Neuron (in vitro differentiated cells): ENCODE data around the gene DNHD1.

Experiments
- H2AFZ ChIP-seq: one replicate; pipeline ENCODE4 v1.6.1; 2013; ENCODE audit warnings: low read depth, mild to moderate bottlenecking, inconsistent platforms, low read length, moderate library complexity
- H3K27me3 ChIP-seq: one replicate; pipeline ENCODE4 v1.6.1; 2013; ENCODE audit warnings: low read length; ENCODE audit not compliant: insufficient read depth
- H3K36me3 ChIP-seq: one replicate; pipeline ENCODE4 v1.6.1; 2013; ENCODE audit warnings: low read length; ENCODE audit not compliant: insufficient read depth
- H3K4me1 ChIP-seq: one replicate; pipeline ENCODE4 v1.6.1; 2013; ENCODE audit warnings: low read length; ENCODE audit not compliant: insufficient read depth
- H3K4me3 ChIP-seq: 2 replicates; pipeline ENCODE4 v1.5.1; 2013; ENCODE audit warnings: mild to moderate bottlenecking, low read length, moderate library complexity
- H3K9me3 ChIP-seq: one replicate; pipeline ENCODE4 v1.6.1; 2013; ENCODE audit warnings: low read length

Gene DNHD1, protein sequence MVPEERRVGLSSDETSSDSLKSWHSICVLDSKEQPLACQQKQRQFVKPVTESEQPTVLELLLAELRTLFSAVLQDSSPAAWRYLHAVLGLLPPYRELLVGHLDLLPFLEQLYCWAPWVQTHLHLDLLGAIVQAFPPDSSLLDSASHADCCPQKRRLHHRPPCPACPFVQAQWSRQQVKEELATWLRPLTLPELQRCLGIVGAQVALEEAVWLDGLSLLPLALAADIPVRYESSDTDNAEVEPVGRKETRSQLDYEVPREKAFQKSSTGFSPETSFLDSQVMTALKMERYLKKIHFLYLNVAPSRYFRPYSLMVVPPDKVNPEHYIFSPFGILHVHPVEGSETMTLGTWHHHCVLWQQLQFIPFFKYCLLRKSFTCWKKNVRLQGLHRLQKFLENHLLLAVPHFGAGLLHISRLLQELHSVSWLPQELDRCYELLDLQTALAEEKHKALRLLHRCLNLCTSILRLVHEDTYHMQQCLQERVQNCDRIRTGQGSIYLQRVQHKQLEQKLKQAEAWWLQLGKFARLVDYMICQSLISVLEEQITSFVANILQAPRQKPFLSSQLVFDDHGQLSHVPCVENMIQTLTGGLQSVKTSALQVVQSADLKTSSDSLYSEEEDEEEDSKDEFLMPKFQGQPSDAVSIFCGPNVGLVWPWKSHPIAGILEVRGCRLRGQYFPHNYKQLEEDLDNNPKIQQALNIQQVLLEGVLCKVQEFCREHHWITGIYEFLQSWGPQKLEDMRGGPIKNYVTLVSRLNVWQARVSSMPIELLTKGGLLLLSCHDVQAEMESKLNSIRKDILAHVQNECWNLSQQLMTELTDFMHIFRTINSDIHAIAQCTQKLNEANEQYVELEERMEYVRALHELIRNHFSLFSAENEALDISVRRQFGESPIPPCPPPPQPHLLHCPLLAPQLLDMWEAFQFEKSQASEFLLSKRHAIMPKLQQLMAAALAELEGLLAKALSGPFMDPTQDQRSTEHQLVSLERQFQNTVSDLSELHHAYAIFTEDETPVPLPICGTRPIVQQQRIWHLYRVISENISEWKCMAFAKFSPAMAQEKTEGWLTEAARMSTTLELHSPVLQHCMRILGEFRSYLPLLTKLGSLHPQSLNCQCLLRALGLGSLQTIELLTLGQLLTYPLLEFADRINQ (N-terminal part only)

GRCh38 chr11:6497069-6497839 is at the start of gene DNHD1:
TSS of gene DNHD1 (plus strand) at chr11:6497280. CDS start at chr11:6498216, 936 bp downstream.
- Histone ChIP-seq H3K4me3 (no peak within 1 kb of the TSS), H2AFZ (no peak within 1 kb of the TSS), H3K36me3 (peaks cover 27% of the 10 kb centered on the region), H3K9me3 (no peaks in the 10 kb centered on the region), H3K4me1 (no peaks in the 10 kb centered on the region), H3K27me3 (no peaks in the 10 kb centered on the region)

GRCh38 chr11:6448574-6448973 is 48.5 kb upstream of the DNHD1 start:
- no peaks in the 10 kb centered on the region for H3K9me3 ChIP-seq
- no peak overlapping the region for H3K4me3 ChIP-seq
- peaks cover 45% of the 10 kb centered on the region for H3K36me3 ChIP-seq
- H3K27me3 ChIP-seq: no peaks in the 10 kb centered on the region
- no peaks in the 10 kb centered on the region for H3K4me1 ChIP-seq
- H2AFZ ChIP-seq: no peak overlapping the region

GRCh38 chr11:6452219-6452618 is 44.9 kb upstream of the DNHD1 start:
- no peaks in the 10 kb centered on the region for H3K4me1 ChIP-seq
- no peak overlapping the region for H3K4me3 ChIP-seq
- no peaks in the 10 kb centered on the region for H3K9me3 ChIP-seq
- H3K36me3 ChIP-seq: peaks cover 77% of the 10 kb centered on the region
- H2AFZ ChIP-seq: no peak overlapping the region
- no peaks in the 10 kb centered on the region for H3K27me3 ChIP-seq

DNA sequence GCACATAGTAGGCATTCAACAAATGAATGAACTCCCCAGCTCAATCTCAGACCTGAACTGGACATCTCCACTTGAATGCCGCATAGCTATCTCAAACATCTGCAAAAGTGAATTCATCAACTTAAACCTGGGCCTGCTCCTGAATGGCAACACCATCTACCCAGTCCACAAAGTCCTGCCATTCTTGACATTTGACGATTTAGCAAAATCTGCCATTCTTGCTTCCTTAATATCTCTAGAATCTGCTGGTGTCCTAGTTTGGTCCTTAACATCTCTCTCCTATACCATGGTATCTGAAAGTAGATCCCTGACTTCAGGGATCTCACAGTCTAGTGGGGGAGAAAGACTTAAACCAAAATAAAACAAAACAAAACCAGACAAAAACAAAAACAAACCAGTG is 43.9 kb upstream of the DNHD1 start:
- H3K4me1 ChIP-seq: no peaks in the 10 kb centered on the region
- H2AFZ ChIP-seq: no peak overlapping the region
- no peak overlapping the region for H3K4me3 ChIP-seq
- H3K36me3 ChIP-seq: peaks cover 74% of the 10 kb centered on the region
- no peaks in the 10 kb centered on the region for H3K9me3 ChIP-seq
- no peaks in the 10 kb centered on the region for H3K27me3 ChIP-seq

- Histone ChIP-seq H3K4me1 (no peaks in the 10 kb centered on the region), H3K36me3 (peaks cover 69% of the 10 kb centered on the region), H2AFZ (no peak overlapping the region), H3K9me3 (no peaks in the 10 kb centered on the region), H3K27me3 (no peaks in the 10 kb centered on the region), H3K4me3 (no peak overlapping the region)
These were observed 42.0 kb upstream of the DNHD1 start for GRCh38 chr11:6455070-6455469.

DNA sequence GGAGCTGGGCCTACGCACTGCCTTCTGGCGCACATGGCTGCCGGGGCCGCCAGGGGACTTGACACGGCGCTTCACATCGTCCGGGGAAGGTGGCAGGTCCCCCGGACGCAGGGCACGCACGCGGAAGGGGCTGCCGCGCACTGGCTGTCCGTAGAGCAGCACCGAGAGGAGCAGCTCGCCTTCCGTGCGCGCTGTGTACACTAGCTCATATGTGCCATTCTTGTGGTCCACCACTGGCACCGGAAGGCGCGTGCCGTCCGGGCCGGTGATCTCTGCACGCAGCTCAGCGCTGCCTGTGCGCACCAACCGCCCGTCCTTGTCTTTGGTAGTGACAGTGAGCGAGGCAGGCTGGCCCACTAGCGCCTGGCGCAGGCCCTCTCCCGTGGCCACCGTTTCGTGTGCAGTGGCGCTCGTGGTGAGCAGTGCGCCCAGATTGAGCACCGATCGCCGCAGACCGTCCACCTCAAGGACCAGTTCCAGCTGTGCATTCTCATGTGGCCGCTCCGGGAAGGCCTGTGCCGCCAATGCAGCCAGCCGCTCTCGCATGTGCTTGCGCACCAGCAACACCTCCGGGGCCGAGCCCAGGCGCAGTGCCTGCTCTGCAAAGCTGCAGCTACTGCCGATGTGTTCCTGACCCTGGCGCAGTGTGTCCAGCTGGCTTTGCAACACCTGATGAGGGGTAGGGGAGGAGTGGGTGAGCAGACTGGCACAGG is 40.6 kb upstream of the DNHD1 start:
- Histone ChIP-seq H2AFZ (no peak overlapping the region), H3K9me3 (no peaks in the 10 kb centered on the region), H3K4me3 (no peak overlapping the region), H3K36me3 (peaks cover 59% of the 10 kb centered on the region), H3K27me3 (no peaks in the 10 kb centered on the region), H3K4me1 (no peaks in the 10 kb centered on the region)

DNA sequence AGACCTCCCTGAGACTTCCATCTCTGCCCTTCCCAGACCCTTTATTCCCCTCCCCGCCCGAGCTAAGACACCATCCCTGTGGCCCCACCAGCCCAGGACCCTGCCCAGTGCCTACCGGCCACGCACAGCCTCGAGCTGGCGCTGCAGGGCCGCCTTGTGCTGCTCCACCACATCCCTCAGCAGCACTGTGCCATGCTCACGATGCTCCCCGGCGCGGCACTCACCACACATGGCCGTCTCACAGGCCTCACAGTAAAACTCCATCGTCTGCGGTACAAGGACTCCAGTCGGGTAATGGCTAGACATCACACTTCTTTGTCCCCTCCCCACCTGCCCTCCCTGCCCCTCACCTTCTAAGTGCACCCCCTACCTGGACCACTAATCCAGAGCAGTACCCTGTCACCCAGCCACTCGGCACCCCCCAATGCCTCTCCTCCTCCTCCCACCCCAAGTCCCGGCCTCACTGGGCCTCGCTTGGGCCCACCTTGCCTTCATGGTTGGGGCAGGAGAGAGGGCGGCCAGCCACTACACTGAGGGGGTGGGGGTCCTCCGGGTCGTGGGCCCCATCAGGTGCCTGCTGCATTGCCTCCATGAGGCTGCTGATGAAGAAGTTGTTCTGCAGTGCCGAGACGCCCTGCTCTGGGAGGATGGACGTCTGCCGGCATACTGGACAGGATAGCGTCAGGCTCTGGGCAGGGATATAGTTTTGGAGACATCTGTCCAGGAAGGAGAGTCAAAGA is 39.3 kb upstream of the DNHD1 start:
- Histone ChIP-seq H2AFZ (no peak overlapping the region), H3K9me3 (no peaks in the 10 kb centered on the region), H3K4me3 (no peak overlapping the region), H3K36me3 (peaks cover 52% of the 10 kb centered on the region), H3K4me1 (no peaks in the 10 kb centered on the region), H3K27me3 (no peaks in the 10 kb centered on the region)

DNA sequence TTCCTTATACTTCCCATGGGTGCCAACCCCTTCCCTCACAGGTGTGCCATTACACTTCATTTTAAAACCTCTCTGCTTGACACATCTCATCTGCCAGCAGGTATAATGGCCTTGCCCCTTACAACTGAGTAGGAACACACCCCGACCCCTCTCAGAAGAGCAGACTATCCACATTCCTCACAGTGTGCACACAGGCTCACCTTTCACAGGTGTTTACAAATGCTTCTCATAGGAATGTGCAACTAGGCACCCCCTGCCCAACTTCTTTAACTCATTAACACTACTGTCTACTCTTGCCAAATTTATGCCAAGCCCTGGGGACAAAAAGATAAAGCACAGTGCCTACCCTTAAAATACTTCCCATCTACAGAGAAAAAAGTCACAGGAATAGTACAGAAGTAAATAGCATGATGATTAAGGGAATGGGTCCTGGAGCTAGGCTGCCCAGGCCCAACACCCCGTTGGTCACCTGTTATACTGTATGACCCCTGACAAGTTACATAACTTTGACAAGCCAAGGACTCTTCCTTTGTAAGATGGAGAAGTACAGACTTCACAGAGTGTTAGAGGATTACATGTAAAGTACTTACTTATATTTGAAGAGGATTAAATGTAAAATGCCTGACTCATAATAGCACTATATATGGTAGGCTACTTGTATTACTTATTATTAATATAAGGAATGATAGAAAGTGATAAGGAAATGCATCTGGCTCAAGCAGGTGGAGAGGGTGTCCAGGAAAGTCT is 38.6 kb upstream of the DNHD1 start:
- no peaks in the 10 kb centered on the region for H3K27me3 ChIP-seq
- H3K4me1 ChIP-seq: no peaks in the 10 kb centered on the region
- no peak overlapping the region for H3K4me3 ChIP-seq
- no peak overlapping the region for H2AFZ ChIP-seq
- no peaks in the 10 kb centered on the region for H3K9me3 ChIP-seq
- H3K36me3 ChIP-seq: peaks cover 53% of the 10 kb centered on the region

GRCh38 chr11:6459099-6459450 is 38.0 kb upstream of the DNHD1 start:
- no peaks in the 10 kb centered on the region for H3K4me1 ChIP-seq
- no peaks in the 10 kb centered on the region for H3K9me3 ChIP-seq
- H3K4me3 ChIP-seq: no peak overlapping the region
- peaks cover 54% of the 10 kb centered on the region for H3K36me3 ChIP-seq
- no peak overlapping the region for H2AFZ ChIP-seq
- H3K27me3 ChIP-seq: no peaks in the 10 kb centered on the region

DNA sequence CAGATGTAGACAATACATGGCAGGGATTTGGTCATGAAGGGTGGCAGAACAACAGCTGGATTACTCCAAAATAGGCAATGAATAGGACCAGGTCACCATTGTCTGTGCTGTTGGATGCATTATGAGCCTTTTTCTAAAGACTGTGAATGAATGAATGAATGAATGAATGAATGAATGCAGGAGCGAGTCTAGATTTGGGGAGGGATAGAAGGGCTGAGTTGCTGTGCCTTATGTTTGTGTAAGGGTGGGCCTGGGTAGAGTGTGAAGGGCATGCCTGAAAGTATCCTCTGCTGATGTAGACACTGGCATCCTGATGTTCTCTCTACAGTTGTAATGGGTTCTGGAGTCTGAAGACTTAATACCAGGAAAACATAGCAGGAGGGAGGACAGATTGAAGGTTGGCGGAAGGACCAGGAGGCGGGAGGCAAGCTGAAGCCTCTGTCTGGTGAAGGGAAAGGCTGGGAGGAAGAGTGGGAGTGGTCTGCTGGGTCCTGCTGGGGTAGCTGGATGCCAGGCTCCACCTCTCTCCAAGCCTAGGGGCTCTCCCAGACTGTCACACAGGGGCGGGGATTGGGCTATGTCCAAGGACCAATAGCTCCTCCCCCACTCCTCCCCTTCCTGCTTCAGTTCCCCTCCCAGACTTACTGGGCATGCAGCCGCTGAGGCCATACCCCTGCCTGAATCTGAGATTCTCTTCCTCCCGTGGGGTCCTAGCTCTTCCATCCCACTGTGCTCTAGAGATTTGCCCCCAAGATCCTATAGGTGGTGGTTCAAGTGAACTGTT is 28.2 kb upstream of the DNHD1 start:
- peaks cover 15% of the 10 kb centered on the region for H3K4me1 ChIP-seq
- no peaks in the 10 kb centered on the region for H3K9me3 ChIP-seq
- H2AFZ ChIP-seq: no peak overlapping the region
- peaks cover 4% of the 10 kb centered on the region for H3K36me3 ChIP-seq
- H3K4me3 ChIP-seq: no peak overlapping the region
- H3K27me3 ChIP-seq: no peaks in the 10 kb centered on the region

GRCh38 chr11:6469599-6469998 is 27.5 kb upstream of the DNHD1 start:
- Histone ChIP-seq H3K36me3 (peaks cover 2% of the 10 kb centered on the region), H3K4me1 (peaks cover 15% of the 10 kb centered on the region), H3K9me3 (no peaks in the 10 kb centered on the region), H3K4me3 (no peak overlapping the region), H2AFZ (no peak overlapping the region), H3K27me3 (no peaks in the 10 kb centered on the region)
